HEK293 (cell line): ENCODE data around the gene SNTG2.

Source experiments
- CTCF ChIP-seq: fragments of 450-650 bp; formaldehyde crosslinking; IDR thresholded peaks from 2 replicates; pipeline ENCODE4 v1.5.1; 2016; ENCODE audit warnings: missing biosample characterization, missing genetic modification characterization
- GLI4 ChIP-seq: fragments of 450-650 bp; formaldehyde crosslinking; IDR thresholded peaks from 2 replicates; pipeline ENCODE4 v1.5.1; 2016; ENCODE audit warnings: missing biosample characterization, missing genetic modification characterization
- MZF1 ChIP-seq: fragments of 450-650 bp; formaldehyde crosslinking; IDR thresholded peaks from 2 replicates; pipeline ENCODE4 v1.5.1; 2017; ENCODE audit warnings: missing biosample characterization, missing genetic modification characterization, borderline replicate concordance
- TCF7L2 ChIP-seq: IDR thresholded peaks from 2 replicates; pipeline ENCODE4 v1.6.1; 2011; ENCODE audit warnings: low read depth, mild to moderate bottlenecking, inconsistent platforms, low read length, moderate library complexity, borderline replicate concordance
- YY1 ChIP-seq: fragments of 450-650 bp; formaldehyde crosslinking; IDR thresholded peaks from 2 replicates; pipeline ENCODE4 v1.5.1; 2018; ENCODE audit warnings: missing biosample characterization, missing genetic modification characterization

- no peak for TF ChIP-seq MZF1 (tag by site-specific recombination)
- no peak for TF ChIP-seq YY1 (tag by site-specific recombination)
- no peak for TF ChIP-seq CTCF (tag by site-specific recombination)
- TF ChIP-seq TCF7L2: no peak
- no peak for TF ChIP-seq GLI4 (tag by site-specific recombination)
Observed at GRCh38 chr2:1079873-1080799, 129.5 kb downstream of the SNTG2 start.
